ENCODE results near the gene KIF18B. TPM values are rescaled to one million over a fixed set of nuclear protein-coding genes. Genes with fewer than 3 reads are reported as not detected.

Gene KIF18B
- under 1 TPM in 2 of 4 donors, not detected in 2; 0.30 to 0.66 TPM for total RNA-seq

DNA sequence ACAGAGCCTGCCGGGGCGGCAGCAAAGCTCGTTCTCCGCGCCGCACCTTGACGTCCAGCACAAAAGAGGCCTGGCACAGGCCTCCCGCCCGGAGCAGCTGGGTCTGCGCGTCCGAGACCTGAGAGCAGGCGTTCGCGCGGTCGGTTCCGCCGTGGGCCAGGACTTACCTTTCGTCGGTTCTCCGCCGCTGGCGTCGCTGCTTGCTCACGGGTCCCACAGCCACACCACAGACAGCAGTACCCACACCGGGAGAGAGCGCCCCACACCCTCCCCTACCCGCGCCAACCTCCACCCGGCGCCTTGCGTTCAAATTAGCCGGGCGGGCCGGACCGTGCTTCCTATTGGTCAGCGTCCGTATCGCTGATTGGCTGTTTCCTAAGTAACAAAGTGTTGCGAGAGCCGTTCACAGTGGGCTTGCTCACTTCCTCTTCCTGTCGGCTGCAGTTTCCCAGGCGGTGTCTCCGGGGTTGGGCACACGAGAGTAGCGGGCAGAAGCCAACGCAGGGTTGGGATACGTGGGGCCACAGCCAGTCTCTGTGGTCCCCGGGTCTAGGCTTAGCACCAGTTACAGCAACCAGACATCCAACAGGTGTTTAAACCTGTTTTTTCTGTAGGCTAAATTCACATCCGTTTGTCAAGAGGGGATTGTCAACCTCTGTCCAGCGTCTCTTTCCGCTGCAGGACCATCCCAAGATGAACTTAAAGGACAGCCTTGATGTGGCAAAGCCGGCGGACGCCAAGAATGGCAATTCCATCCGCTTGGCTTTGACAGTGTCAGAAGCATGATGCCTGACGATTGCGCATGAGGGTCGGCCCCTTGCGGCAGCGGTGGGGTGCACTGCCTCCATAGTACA is at the start of gene KIF18B:
Gene KIF18B, minus strand, starts transcription at position 313 of the 854 bp plus-strand sequence. CDS start 11,429 bp downstream, outside the sequence.
- peak in 1 of 2 donors; percentile 79 for TF ChIP-seq POLR2A (IDR thresholded peaks at IDR 0.05)
- peak in 1 of 2 donors; percentile 92 for TF ChIP-seq EP300 (IDR thresholded peaks at IDR 0.05)
- peak in 1 of 5 experiments; percentile 9 for TF ChIP-seq CTCF (IDR thresholded peaks at IDR 0.05)
- Histone ChIP-seq H3K27me3 (peaks cover 0 to 22% of the 10 kb centered on the region in 2 donors), H3K4me3 (peak within 1 kb of the TSS; percentile 43 to 63 (median 54)), H3K4me1 (peaks cover 0 to 12% (median 8%) of the 10 kb centered on the region in 4 donors), H3K36me3 (no peaks in the 10 kb centered on the region), H3K27ac (peak within 1 kb of the TSS; percentile 5 to 71 (median 56)), H3K9me3 (no peaks in the 10 kb centered on the region)
- DNase-seq (ENCODE audit: low spot score in 2 of 2): peak; percentile 68 to 82
- WGBS, 2 donors: 1 to 4% methylated on average over 26 to 59 of the region's 62 CpGs

- WGBS, 2 donors: 71 to 80% methylated on average over 10 of the region's 10 CpGs
- Histone ChIP-seq H3K27ac (no peak overlapping the region), H3K4me1 (no peaks in the 10 kb centered on the region), H3K4me3 (no peak overlapping the region), H3K36me3 (no peaks in the 10 kb centered on the region), H3K9me3 (peaks cover 0 to 12% (median 0%) of the 10 kb centered on the region in 4 donors), H3K27me3 (no peaks in the 10 kb centered on the region)
- no peak for DNase-seq (ENCODE audit: low spot score in 2 of 2)
- TF ChIP-seq CTCF (IDR thresholded peaks at IDR 0.05) (no peak), EP300 (IDR thresholded peaks at IDR 0.05) (no peak), POLR2A (IDR thresholded peaks at IDR 0.05) (no peak)
Measured at GRCh38 chr17:44996304-44996703, 48.7 kb upstream of the KIF18B start.

GRCh38 chr17:44995436-44996001 is 47.9 kb upstream of the KIF18B start:
- no peak for DNase-seq (ENCODE audit: low spot score in 2 of 2)
- Histone ChIP-seq H3K4me3 (no peak overlapping the region), H3K4me1 (no peaks in the 10 kb centered on the region), H3K27ac (no peak overlapping the region), H3K9me3 (peaks cover 0 to 12% (median 0%) of the 10 kb centered on the region in 4 donors), H3K27me3 (no peaks in the 10 kb centered on the region), H3K36me3 (no peaks in the 10 kb centered on the region)
- TF ChIP-seq CTCF (IDR thresholded peaks at IDR 0.05) (no peak), EP300 (IDR thresholded peaks at IDR 0.05) (no peak), POLR2A (IDR thresholded peaks at IDR 0.05) (no peak)
- 39 to 44% methylated on average over 8 to 10 of the region's 11 CpGs for WGBS, 2 donors

DNA sequence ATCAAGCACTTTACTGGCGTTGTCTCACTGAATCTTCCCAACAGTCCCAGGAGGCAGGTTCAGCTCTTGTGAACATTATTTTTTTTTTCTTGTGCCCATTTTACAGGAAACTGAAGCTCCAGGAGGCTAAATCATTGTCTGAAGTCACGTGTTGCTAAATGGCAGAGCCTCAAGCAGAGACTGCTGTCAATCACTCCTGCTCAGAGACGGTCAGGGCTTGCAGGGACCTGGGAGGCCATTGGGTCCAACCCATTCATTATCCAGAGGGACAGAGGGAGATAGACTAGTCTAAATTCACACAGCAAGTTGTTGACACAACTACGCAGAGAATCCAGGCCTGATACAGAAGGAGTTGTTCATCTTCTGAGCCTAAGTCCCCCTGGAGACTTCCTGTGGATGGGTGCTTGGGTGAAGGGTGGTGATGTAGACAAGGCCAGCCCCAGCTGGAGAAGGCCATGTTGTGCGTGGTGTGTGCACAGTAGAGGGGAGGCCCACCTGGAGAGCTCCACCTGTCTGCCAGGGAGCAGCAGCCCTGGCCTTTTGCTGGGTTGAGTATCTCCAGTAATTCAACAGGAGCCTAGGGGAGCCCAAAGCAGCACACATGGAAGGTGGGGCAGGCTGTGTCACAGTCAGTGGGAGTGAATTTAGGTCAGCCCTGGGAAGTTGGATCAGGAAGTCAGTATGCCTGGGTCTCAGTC is 44.8 kb upstream of the KIF18B start:
- H3K27ac ChIP-seq: no peak overlapping the region
- H3K36me3 ChIP-seq: no peaks in the 10 kb centered on the region
- H3K4me3 ChIP-seq: no peak overlapping the region
- H3K9me3 ChIP-seq: no peaks in the 10 kb centered on the region
- H3K27me3 ChIP-seq: peaks cover 0 to 16% of the 10 kb centered on the region in 2 donors
- H3K4me1 ChIP-seq: peaks cover 0 to 4% (median 1%) of the 10 kb centered on the region in 4 donors
- 78 to 89% methylated on average over 5 of the region's 5 CpGs for WGBS, 2 donors
- DNase-seq (ENCODE audit: low spot score in 2 of 2): no peak
- TF ChIP-seq POLR2A (IDR thresholded peaks at IDR 0.05): no peak
- no peak for TF ChIP-seq CTCF (IDR thresholded peaks at IDR 0.05)
- TF ChIP-seq EP300 (IDR thresholded peaks at IDR 0.05): no peak

Data from tibial nerve (tissue), 4 donors.